Loucy (cell line): ENCODE measurements around the gene CSH2.
"Not testable (repeated sequence)": the region's sequence is repeated elsewhere in the genome, so short reads cannot be mapped to it uniquely, and the experiment has no call there.

Experiments used
- H2AFZ ChIP-seq: fragments of 200-600 bp; sonication (generic); 2 replicates; pipeline ENCODE4 v1.6.0; 2016; ENCODE audit warnings: antibody characterized with exemption, mild to moderate bottlenecking, low read length, moderate library complexity
- H3F3A ChIP-seq: fragments of 200-600 bp; 2 replicates; pipeline ENCODE4 v1.6.0; 2016; ENCODE audit warnings: antibody characterized with exemption, low read depth, mild to moderate bottlenecking
- H3K27me3 ChIP-seq: fragments of 200-600 bp; sonication (generic); 2 replicates; pipeline ENCODE4 v1.6.1; 2014; ENCODE audit warnings: low read length, mild to moderate bottlenecking; ENCODE audit not compliant: insufficient read depth, poor library complexity, severe bottlenecking
- H3K36me3 ChIP-seq: fragments of 200-600 bp; sonication (generic); 2 replicates; pipeline ENCODE4 v1.6.1; 2016; ENCODE audit warnings: low read length; ENCODE audit not compliant: insufficient read depth
- H3K4me1 ChIP-seq: fragments of 200-600 bp; sonication (generic); 2 replicates; pipeline ENCODE4 v1.5.1; 2014; ENCODE audit warnings: low read length, mild to moderate bottlenecking; ENCODE audit not compliant: insufficient read depth, poor library complexity, severe bottlenecking
- H3K4me2 ChIP-seq: fragments of 200-600 bp; sonication (generic); 2 replicates; pipeline ENCODE4 v1.6.0; 2014; ENCODE audit warnings: antibody characterized with exemption, low read length, low read depth, mild to moderate bottlenecking; ENCODE audit not compliant: poor library complexity, severe bottlenecking
- H3K4me3 ChIP-seq: fragments of 200-600 bp; sonication (generic); 2 replicates; pipeline ENCODE4 v1.5.1; 2014; ENCODE audit warnings: low read length, mild to moderate bottlenecking, mixed read lengths; ENCODE audit not compliant: poor library complexity, severe bottlenecking
- H3K79me2 ChIP-seq: fragments of 200-600 bp; sonication (generic); 2 replicates; pipeline ENCODE4 v1.6.1; 2014; ENCODE audit warnings: low read length; ENCODE audit not compliant: insufficient read depth
- H3K9ac ChIP-seq: fragments of 200-600 bp; sonication (generic); 2 replicates; pipeline ENCODE4 v1.6.0; 2014; ENCODE audit warnings: mild to moderate bottlenecking, low read depth, low read length, moderate library complexity; ENCODE audit not compliant: poor library complexity, severe bottlenecking
- H3K9me2 ChIP-seq: fragments of 200-600 bp; sonication (generic); replicated peaks from 2 replicates; pipeline ENCODE4 v1.6.1; 2016; ENCODE audit warnings: low read depth, low read length, mixed read lengths
- H3K9me3 ChIP-seq: fragments of 200-600 bp; sonication (generic); 2 replicates; pipeline ENCODE4 v1.6.1; 2014; ENCODE audit warnings: mild to moderate bottlenecking, antibody characterized with exemption, low read length, low read depth; ENCODE audit not compliant: insufficient read depth
- H4K20me1 ChIP-seq: fragments of 200-600 bp; sonication (generic); 2 replicates; pipeline ENCODE4 v1.6.0; 2014; ENCODE audit warnings: antibody characterized with exemption, low read length, mild to moderate bottlenecking; ENCODE audit not compliant: insufficient read depth, poor library complexity, severe bottlenecking
- EZH2phosphoT487 ChIP-seq: fragments of 200-600 bp; IDR thresholded peaks from 2 replicates; pipeline ENCODE4 v1.6.1; 2018; ENCODE audit warnings: antibody characterized with exemption, mild to moderate bottlenecking, moderate library complexity, borderline replicate concordance
- TF ChIP-seq, protein P1 (sequence below): fragments of 200-600 bp; sonication (generic); conservative IDR thresholded peaks from 2 replicates; pipeline ENCODE4 v1.5.1; 2014; ENCODE audit warnings: mild to moderate bottlenecking, antibody characterized with exemption, low read length

CSH2 gene

DNA sequence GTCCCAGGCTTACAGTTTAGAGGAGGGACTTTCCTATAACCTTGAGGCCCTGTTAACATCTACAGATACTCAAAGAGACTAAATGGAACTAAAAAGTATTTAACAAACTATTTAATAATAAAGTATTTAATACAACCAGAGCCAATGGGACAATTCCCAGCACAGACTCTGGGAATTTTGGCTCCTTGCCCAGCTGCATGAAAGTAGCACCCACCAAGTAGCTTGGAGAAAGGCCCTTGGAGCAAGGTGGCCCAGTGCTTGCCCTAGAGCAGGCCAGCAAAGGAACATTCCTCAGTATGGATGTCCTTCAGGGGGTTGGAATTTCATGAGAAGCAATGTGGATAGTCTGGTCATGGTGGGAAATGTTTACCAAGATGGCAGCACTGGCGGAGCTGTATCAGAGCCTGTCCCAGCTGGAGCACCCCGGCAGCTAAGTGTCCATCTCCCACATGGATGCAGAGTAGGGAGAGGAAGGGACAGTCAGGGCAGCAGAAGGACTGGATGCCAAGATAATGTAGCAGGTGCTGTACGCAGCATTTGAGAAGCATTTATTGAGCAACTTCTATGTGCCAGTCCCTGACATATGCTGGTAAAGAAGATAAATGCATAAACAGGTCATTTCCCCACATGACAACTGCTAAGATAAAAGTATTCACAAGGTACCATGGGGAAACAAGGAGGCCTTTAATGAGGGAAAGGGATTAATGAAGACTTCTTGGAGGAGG lies 25.8 kb downstream of the CSH2 start:
- no peak overlapping the region for H3K4me3 ChIP-seq
- peaks cover 10% of the 10 kb centered on the region for H3F3A ChIP-seq
- H3K79me2 ChIP-seq = no peaks in the 10 kb centered on the region; the same call in 1 of the 2 replicates
- no peak overlapping the region for H3K9ac ChIP-seq
- no peaks in the 10 kb centered on the region for H3K9me2 ChIP-seq
- TF ChIP-seq, protein P1, sequence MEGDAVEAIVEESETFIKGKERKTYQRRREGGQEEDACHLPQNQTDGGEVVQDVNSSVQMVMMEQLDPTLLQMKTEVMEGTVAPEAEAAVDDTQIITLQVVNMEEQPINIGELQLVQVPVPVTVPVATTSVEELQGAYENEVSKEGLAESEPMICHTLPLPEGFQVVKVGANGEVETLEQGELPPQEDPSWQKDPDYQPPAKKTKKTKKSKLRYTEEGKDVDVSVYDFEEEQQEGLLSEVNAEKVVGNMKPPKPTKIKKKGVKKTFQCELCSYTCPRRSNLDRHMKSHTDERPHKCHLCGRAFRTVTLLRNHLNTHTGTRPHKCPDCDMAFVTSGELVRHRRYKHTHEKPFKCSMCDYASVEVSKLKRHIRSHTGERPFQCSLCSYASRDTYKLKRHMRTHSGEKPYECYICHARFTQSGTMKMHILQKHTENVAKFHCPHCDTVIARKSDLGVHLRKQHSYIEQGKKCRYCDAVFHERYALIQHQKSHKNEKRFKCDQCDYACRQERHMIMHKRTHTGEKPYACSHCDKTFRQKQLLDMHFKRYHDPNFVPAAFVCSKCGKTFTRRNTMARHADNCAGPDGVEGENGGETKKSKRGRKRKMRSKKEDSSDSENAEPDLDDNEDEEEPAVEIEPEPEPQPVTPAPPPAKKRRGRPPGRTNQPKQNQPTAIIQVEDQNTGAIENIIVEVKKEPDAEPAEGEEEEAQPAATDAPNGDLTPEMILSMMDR = no peak
- no peak for TF ChIP-seq EZH2phosphoT487
- peaks cover 10% of the 10 kb centered on the region for H3K4me1 ChIP-seq
- H2AFZ ChIP-seq = no peak overlapping the region
- H3K9me3 ChIP-seq = no peaks in the 10 kb centered on the region
- H3K27me3 ChIP-seq = no peaks in the 10 kb centered on the region
- no peaks in the 10 kb centered on the region for H3K36me3 ChIP-seq
- no peak overlapping the region for H3K4me2 ChIP-seq
- no peaks in the 10 kb centered on the region for H4K20me1 ChIP-seq

DNA sequence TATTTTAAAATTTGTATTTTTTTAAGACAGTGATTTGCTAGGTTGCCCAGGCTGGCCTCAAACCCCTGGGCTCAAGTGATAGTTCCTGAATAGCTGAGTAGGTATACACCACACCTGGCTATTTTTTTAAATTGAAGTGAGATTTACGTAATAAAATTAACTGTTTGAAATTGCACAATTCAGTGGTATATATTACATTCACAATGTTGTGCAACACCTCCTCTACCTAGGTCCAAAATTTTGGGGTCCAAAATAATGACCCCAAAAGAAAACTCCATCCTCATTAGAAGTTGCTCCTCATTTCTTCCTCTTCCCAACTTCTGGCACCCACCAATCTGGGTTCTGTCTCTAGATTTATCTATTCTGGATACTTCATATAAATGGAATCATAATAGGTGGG lies 28.0 kb downstream of the CSH2 start:
- no peaks in the 10 kb centered on the region for H3K9me2 ChIP-seq
- no peak overlapping the region for H3K4me2 ChIP-seq
- no peaks in the 10 kb centered on the region for H3K27me3 ChIP-seq
- no peak overlapping the region for H3K4me3 ChIP-seq
- peaks cover 27% of the 10 kb centered on the region for H3K4me1 ChIP-seq
- H3K79me2 ChIP-seq = peaks cover 21% of the 10 kb centered on the region
- no peaks in the 10 kb centered on the region for H3K9me3 ChIP-seq
- no peaks in the 10 kb centered on the region for H3K36me3 ChIP-seq
- TF ChIP-seq, protein P1 = no peak
- TF ChIP-seq EZH2phosphoT487 = no peak
- H4K20me1 ChIP-seq = peaks cover 18% of the 10 kb centered on the region
- H3F3A ChIP-seq = peaks cover 10% of the 10 kb centered on the region
- H2AFZ ChIP-seq = no peak overlapping the region
- H3K9ac ChIP-seq = no peak overlapping the region

DNA sequence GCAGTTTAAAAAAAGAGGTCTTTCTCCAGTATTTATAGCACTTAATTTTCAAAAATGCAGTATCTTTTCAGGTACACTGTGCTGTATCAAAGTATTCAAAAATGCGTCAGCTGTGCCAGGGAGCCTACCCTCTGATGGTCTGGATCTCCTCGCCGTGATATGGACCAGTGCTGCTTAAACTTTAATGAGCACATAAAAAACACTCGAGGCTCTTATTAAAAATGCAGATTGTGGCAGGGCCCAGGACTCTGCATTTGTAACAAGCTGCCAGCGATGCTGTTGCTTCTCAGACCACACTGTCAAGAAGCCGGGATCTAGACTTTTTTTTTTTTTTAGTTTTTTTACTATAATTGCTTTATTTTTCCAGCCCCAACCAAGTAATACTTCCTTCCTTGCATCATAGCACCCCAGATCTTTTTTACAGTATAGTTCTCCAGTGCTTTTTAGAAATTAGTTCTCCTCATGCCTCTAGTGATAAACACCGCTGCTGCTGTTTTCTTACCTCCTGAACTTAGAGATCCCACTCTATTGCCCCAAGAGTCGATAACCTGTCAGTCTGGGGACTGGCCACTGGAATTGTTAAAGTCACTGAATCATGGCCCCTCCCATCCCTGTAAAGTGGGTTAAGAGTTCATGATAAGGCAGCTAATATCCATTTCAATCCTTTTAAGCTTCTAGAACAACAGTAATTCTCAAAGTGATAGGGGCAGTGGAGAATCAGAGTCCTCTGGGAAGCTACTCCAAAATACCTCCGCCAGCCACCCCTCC lies 29.4 kb downstream of the CSH2 start:
- Histone ChIP-seq H4K20me1 (peaks cover 32% of the 10 kb centered on the region), H3K9me3 (no peaks in the 10 kb centered on the region), H3K4me2 (peak overlapping the region; percentile 90), H3K27me3 (no peaks in the 10 kb centered on the region), H2AFZ (peak overlapping the region; percentile 65), H3K9me2 (no peaks in the 10 kb centered on the region), H3F3A (peaks cover 10% of the 10 kb centered on the region), H3K79me2 (peaks cover 36% of the 10 kb centered on the region), H3K4me3 (peak overlapping the region; percentile 89), H3K4me1 (peaks cover 39% of the 10 kb centered on the region), H3K36me3 (no peaks in the 10 kb centered on the region), H3K9ac (peak overlapping the region; percentile 97)
- no peak for TF ChIP-seq EZH2phosphoT487
- TF ChIP-seq, protein P1 = no peak

DNA sequence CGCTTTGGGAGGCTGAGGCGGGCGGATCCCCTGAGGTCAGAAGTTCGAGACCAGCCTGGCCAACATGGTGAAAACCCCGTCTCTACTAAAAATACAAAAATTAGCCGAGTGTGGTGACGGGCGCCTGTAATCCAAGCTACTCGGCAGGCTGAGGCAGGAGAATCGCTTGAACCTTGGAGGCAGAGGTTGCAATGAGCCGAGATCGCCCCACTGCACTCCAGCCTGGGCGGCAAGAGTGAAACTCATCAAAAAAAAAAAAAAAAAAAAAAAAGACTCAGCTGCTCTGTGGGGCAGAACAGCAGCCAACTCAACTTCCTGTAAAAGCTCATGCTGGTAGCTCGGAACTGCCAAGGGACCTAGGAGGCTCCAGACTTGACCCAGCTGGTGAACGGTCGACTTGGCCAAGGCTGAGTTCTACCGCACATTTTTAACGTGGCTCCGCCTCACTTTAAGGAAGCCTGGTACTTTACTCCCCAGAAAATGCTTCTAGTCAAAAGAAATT lies 30.0 kb downstream of the CSH2 start:
- Histone ChIP-seq H3K4me1 (peaks cover 45% of the 10 kb centered on the region), H2AFZ (peak overlapping the region; percentile 65), H4K20me1 (peaks cover 38% of the 10 kb centered on the region), H3K4me3 (peak overlapping the region; percentile 89), H3K4me2 (peak overlapping the region; percentile 90), H3K79me2 (peaks cover 42% of the 10 kb centered on the region), H3K9ac (peak overlapping the region; percentile 97)
- not testable (repeated sequence) for H3K9me3 ChIP-seq, H3K9me2 ChIP-seq, H3K27me3 ChIP-seq, H3K36me3 ChIP-seq, H3F3A ChIP-seq
